ENCODE measurements around the gene RFX4.

RFX4 gene

DNA sequence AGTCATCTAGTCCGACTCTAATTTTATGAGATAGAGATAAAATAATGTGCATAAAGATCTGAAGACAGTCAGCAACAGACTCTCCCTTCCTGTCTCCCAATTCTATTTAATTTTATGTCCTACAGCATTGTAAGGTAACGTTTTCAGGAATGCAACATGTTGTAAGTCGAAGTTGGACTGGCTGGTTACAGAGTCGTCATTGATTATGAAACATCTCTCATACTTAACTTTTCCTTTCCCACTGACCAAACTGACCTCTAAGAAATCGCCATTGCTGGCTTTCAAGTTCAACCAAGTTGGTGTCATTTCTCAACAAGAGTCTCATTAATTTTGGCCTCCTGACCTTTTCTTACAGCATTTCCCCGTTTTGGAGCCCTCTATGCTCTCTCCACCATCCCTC lies 186.7 kb downstream of the RFX4 start:
- H3K9me3 ChIP-seq (ENCODE audit: severe bottlenecking): no peaks in the 10 kb centered on the region
- H3K27ac ChIP-seq (ENCODE audit: poor library complexity, severe bottlenecking): no peak overlapping the region
- DNase-seq (ENCODE audit: low spot score) (no peak), ATAC-seq (ENCODE audit: low read depth) (no peak)
- H3K27me3 ChIP-seq (ENCODE audit: insufficient read depth, poor library complexity, severe bottlenecking): peaks cover 5% of the 10 kb centered on the region
- H3K4me3 ChIP-seq (ENCODE audit: severe bottlenecking): no peak overlapping the region
- H3K4me1 ChIP-seq (ENCODE audit: insufficient read depth, poor library complexity, severe bottlenecking): peaks cover 3% of the 10 kb centered on the region
- TF ChIP-seq CTCF (IDR thresholded peaks at IDR 0.05; ENCODE audit: poor library complexity, severe bottlenecking): no peak
- no peaks in the 10 kb centered on the region for H3K36me3 ChIP-seq (ENCODE audit: low read depth)

- DNase-seq (ENCODE audit: low spot score): no peak
- no peak for ATAC-seq (ENCODE audit: low read depth)
- H3K27ac ChIP-seq (ENCODE audit: poor library complexity, severe bottlenecking): no peak overlapping the region
- H3K36me3 ChIP-seq (ENCODE audit: low read depth): no peaks in the 10 kb centered on the region
- H3K9me3 ChIP-seq (ENCODE audit: severe bottlenecking): no peaks in the 10 kb centered on the region
- no peak overlapping the region for H3K4me3 ChIP-seq (ENCODE audit: severe bottlenecking)
- no peak for TF ChIP-seq CTCF (IDR thresholded peaks at IDR 0.05; ENCODE audit: poor library complexity, severe bottlenecking)
- H3K27me3 ChIP-seq (ENCODE audit: insufficient read depth, poor library complexity, severe bottlenecking): peaks cover 5% of the 10 kb centered on the region
- H3K4me1 ChIP-seq (ENCODE audit: insufficient read depth, poor library complexity, severe bottlenecking): peaks cover 5% of the 10 kb centered on the region
Observed at GRCh38 chr12:106771425-106771824, 188.6 kb downstream of the RFX4 start.

GRCh38 chr12:106773286-106774004 lies 190.6 kb downstream of the RFX4 start:
- no peaks in the 10 kb centered on the region for H3K36me3 ChIP-seq (ENCODE audit: low read depth)
- peak overlapping the region; percentile 62 for H3K4me3 ChIP-seq (ENCODE audit: severe bottlenecking)
- TF ChIP-seq CTCF (IDR thresholded peaks at IDR 0.05; ENCODE audit: poor library complexity, severe bottlenecking): no peak
- DNase-seq (ENCODE audit: low spot score) (no peak), ATAC-seq (ENCODE audit: low read depth) (no peak)
- H3K27ac ChIP-seq (ENCODE audit: poor library complexity, severe bottlenecking): peak overlapping the region; percentile 61
- H3K9me3 ChIP-seq (ENCODE audit: severe bottlenecking): no peaks in the 10 kb centered on the region
- peaks cover 5% of the 10 kb centered on the region for H3K4me1 ChIP-seq (ENCODE audit: insufficient read depth, poor library complexity, severe bottlenecking)
- H3K27me3 ChIP-seq (ENCODE audit: insufficient read depth, poor library complexity, severe bottlenecking): peaks cover 3% of the 10 kb centered on the region

GRCh38 chr12:106774005-106774807 lies 191.4 kb downstream of the RFX4 start, which contains the start of gene RIC8B:
RIC8B (plus strand) TSS chr12:106774682; CDS start chr12:106774746, 64 bp downstream.
- H3K36me3 ChIP-seq (ENCODE audit: low read depth): no peaks in the 10 kb centered on the region

More at GRCh38 chr12:106774005-106774807, 191.4 kb downstream of the RFX4 start, which contains the start of gene RIC8B:
- peaks cover 5% of the 10 kb centered on the region for H3K4me1 ChIP-seq (ENCODE audit: insufficient read depth, poor library complexity, severe bottlenecking)
- TF ChIP-seq CTCF (IDR thresholded peaks at IDR 0.05; ENCODE audit: poor library complexity, severe bottlenecking): no peak
- H3K27me3 ChIP-seq (ENCODE audit: insufficient read depth, poor library complexity, severe bottlenecking): no peaks in the 10 kb centered on the region
- DNase-seq (ENCODE audit: low spot score) (peak; percentile 94), ATAC-seq (ENCODE audit: low read depth) (peak; percentile 93)
- no peaks in the 10 kb centered on the region for H3K9me3 ChIP-seq (ENCODE audit: severe bottlenecking)
- peak within 1 kb of the TSS; percentile 61 for H3K27ac ChIP-seq (ENCODE audit: poor library complexity, severe bottlenecking)
- peak within 1 kb of the TSS; percentile 62 for H3K4me3 ChIP-seq (ENCODE audit: severe bottlenecking)

Measured in RWPE2 (cell line).